GM18867 (cell line): Measurements from ENCODE around the gene WDR91.
A peak's percentile ranks its signal among the peaks of the same experiment; 100 is the strongest.
"Not testable (repeated sequence)": the region's sequence is repeated elsewhere in the genome, so short reads cannot be mapped to it uniquely, and the experiment has no call there.

Experiments used
- ATAC-seq: cut with Tn5 transposase; IDR thresholded peaks from one replicate; pipeline ENCODE4 v1.9.1; 2021; ENCODE audit warnings: mild to moderate bottlenecking, moderate library complexity; ENCODE audit not compliant: unreplicated experiment

The WDR91 gene

GRCh38 chr7:135234095-135234494 lies 22.8 kb upstream of the WDR91 start:
- not testable (repeated sequence) for ATAC-seq

GRCh38 chr7:135233570-135233969 lies 22.2 kb upstream of the WDR91 start, which contains the start of gene STRA8:
Gene STRA8 (plus strand): TSS chr7:135233838. CDS start chr7:135240525, 6,687 bp downstream.
- ATAC-seq = no peak

GRCh38 chr7:135232720-135233119 lies 21.4 kb upstream of the WDR91 start:
- ATAC-seq = no peak

GRCh38 chr7:135232087-135232486 lies 20.8 kb upstream of the WDR91 start:
- ATAC-seq = no peak

- no peak for ATAC-seq
These were observed 20.4 kb upstream of the WDR91 start for GRCh38 chr7:135231686-135232085.

GRCh38 chr7:135224027-135224426 lies 12.7 kb upstream of the WDR91 start:
- no peak for ATAC-seq

GRCh38 chr7:135217645-135218509 lies 6.6 kb upstream of the WDR91 start:
- ATAC-seq = no peak

- no peak for ATAC-seq
These were observed 4.4 kb upstream of the WDR91 start for GRCh38 chr7:135215698-135216097.

GRCh38 chr7:135215180-135215579 lies 3.9 kb upstream of the WDR91 start:
- ATAC-seq = no peak

- no peak for ATAC-seq
These were observed 2.5 kb upstream of the WDR91 start for GRCh38 chr7:135213831-135214230.

GRCh38 chr7:135211946-135212685 lies 790 bp upstream of the WDR91 start:
- ATAC-seq = not testable (repeated sequence)

GRCh38 chr7:135210888-135211178 lies 493 bp downstream of the WDR91 start:
- ATAC-seq = no peak

- no peak for ATAC-seq
These were observed 2.0 kb downstream of the WDR91 start for GRCh38 chr7:135209225-135209834.

- ATAC-seq = no peak
These were observed 3.1 kb downstream of the WDR91 start for GRCh38 chr7:135208102-135208793.

GRCh38 chr7:135207406-135208101 lies 3.8 kb downstream of the WDR91 start:
- peak; percentile 16 for ATAC-seq

GRCh38 chr7:135206941-135207391 lies 4.4 kb downstream of the WDR91 start:
- peak; percentile 30 for ATAC-seq

- no peak for ATAC-seq
These were observed 5.5 kb downstream of the WDR91 start for GRCh38 chr7:135205850-135206249.

- ATAC-seq = no peak
These were observed 6.5 kb downstream of the WDR91 start for GRCh38 chr7:135204876-135205275.

- no peak for ATAC-seq
These were observed 7.0 kb downstream of the WDR91 start for GRCh38 chr7:135204341-135204749.

- no peak for ATAC-seq
These were observed 10.0 kb downstream of the WDR91 start for GRCh38 chr7:135201350-135201749.
